PC-3 (cell line): ENCODE measurements around the gene PIH1D1.

Experiments
- EZH2 ChIP-seq: fragments of 300-600 bp; sonication (generic); IDR thresholded peaks from one replicate; pipeline ENCODE4 v1.6.1; 2017; ENCODE audit warnings: antibody characterized with exemption, mild to moderate bottlenecking, low read length; ENCODE audit not compliant: unreplicated experiment
- EZH2phosphoT487 ChIP-seq: fragments of 300-600 bp; sonication (generic); IDR thresholded peaks from 2 replicates; pipeline ENCODE4 v1.6.1; 2018; ENCODE audit warnings: mild to moderate bottlenecking, antibody characterized with exemption, low read length, borderline replicate concordance
- TF ChIP-seq, protein P1 (sequence below): fragments of 300-600 bp; sonication (generic); conservative IDR thresholded peaks from 2 replicates; pipeline ENCODE4 v1.5.1; 2017; ENCODE audit warnings: antibody characterized with exemption, low read depth, mild to moderate bottlenecking, low read length

DNA sequence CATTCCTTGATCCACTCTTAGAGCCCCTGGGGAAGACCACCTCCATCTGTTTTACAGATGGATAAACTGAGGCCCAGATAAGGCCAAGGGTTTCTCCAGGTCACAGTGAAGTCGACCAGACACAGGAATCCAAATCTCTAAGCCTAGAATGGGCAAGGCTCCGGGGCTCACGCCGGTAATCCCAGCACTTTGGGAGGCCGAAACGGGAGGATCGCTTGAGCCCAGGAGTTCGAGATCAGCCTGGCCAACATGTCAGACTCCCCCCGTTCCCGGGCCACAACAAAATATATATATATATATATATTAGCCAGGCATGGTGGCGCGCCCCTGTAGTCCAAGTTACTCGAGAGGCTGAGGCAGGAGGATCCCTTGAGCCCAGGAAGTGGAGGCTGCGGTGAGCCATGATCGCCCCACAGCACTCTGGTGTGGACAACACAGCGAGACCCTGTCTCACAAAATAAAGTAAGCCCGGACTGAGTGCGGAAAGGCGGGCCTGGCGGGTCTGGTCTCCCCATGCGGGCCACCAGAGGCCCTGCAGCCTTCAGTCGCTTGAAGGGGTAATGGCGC lies 35.2 kb upstream of the PIH1D1 start:
- TF ChIP-seq EZH2 (no peak), EZH2phosphoT487 (no peak)
- TF ChIP-seq, protein P1, sequence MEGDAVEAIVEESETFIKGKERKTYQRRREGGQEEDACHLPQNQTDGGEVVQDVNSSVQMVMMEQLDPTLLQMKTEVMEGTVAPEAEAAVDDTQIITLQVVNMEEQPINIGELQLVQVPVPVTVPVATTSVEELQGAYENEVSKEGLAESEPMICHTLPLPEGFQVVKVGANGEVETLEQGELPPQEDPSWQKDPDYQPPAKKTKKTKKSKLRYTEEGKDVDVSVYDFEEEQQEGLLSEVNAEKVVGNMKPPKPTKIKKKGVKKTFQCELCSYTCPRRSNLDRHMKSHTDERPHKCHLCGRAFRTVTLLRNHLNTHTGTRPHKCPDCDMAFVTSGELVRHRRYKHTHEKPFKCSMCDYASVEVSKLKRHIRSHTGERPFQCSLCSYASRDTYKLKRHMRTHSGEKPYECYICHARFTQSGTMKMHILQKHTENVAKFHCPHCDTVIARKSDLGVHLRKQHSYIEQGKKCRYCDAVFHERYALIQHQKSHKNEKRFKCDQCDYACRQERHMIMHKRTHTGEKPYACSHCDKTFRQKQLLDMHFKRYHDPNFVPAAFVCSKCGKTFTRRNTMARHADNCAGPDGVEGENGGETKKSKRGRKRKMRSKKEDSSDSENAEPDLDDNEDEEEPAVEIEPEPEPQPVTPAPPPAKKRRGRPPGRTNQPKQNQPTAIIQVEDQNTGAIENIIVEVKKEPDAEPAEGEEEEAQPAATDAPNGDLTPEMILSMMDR: no peak
